KMS-11 (cell line): ENCODE results near the gene EFR3B.

Experiments used
- H2AFZ ChIP-seq: fragments of 200-600 bp; sonication (generic); 2 replicates; pipeline ENCODE4 v1.6.1; 2016; ENCODE audit warnings: antibody characterized with exemption, mixed run types, low read depth
- H3K27ac ChIP-seq: fragments of 200-600 bp; sonication (generic); 2 replicates; pipeline ENCODE4 v1.6.1; 2016; ENCODE audit warnings: mild to moderate bottlenecking, mixed run types
- H3K27me3 ChIP-seq: fragments of 200-600 bp; sonication (generic); 2 replicates; pipeline ENCODE4 v1.6.1; 2017; ENCODE audit warnings: mild to moderate bottlenecking, low read depth, mixed run types, moderate library complexity; ENCODE audit not compliant: insufficient read depth
- H3K36me3 ChIP-seq: fragments of 200-600 bp; sonication (generic); 2 replicates; pipeline ENCODE4 v1.6.1; 2017; ENCODE audit warnings: mild to moderate bottlenecking, mixed run types; ENCODE audit not compliant: insufficient read depth
- H3K4me1 ChIP-seq: fragments of 200-600 bp; sonication (generic); 2 replicates; pipeline ENCODE4 v1.6.1; 2016; ENCODE audit warnings: mild to moderate bottlenecking, low read depth, mixed run types; ENCODE audit not compliant: poor library complexity, severe bottlenecking
- H3K4me2 ChIP-seq: fragments of 200-600 bp; sonication (generic); 2 replicates; pipeline ENCODE4 v1.7.0; 2016; ENCODE audit warnings: mild to moderate bottlenecking, mixed run types
- H3K4me3 ChIP-seq: fragments of 200-600 bp; sonication (generic); IDR thresholded peaks from 2 replicates; pipeline ENCODE4 v1.6.1; 2017; ENCODE audit warnings: low read depth, low read length, mixed read lengths; ENCODE audit not compliant: insufficient read depth
- H3K79me2 ChIP-seq: fragments of 200-600 bp; sonication (generic); 2 replicates; pipeline ENCODE4 v1.6.1; 2016; ENCODE audit warnings: low read depth, mixed run types; ENCODE audit not compliant: insufficient read depth
- H3K9ac ChIP-seq: fragments of 200-600 bp; sonication (generic); 2 replicates; pipeline ENCODE4 v1.6.1; 2016; ENCODE audit warnings: mild to moderate bottlenecking, mixed run types
- H4K20me1 ChIP-seq: fragments of 200-600 bp; sonication (generic); 2 replicates; pipeline ENCODE4 v1.6.1; 2016; ENCODE audit warnings: mild to moderate bottlenecking, mixed run types; ENCODE audit not compliant: insufficient read depth
- TF ChIP-seq, protein P1 (sequence below): fragments of 200-600 bp; sonication (generic); conservative IDR thresholded peaks from 2 replicates; pipeline ENCODE4 v1.6.1; 2017; ENCODE audit warnings: low read depth, mild to moderate bottlenecking, antibody characterized with exemption, low read length, moderate library complexity, mixed read lengths

Gene EFR3B

DNA sequence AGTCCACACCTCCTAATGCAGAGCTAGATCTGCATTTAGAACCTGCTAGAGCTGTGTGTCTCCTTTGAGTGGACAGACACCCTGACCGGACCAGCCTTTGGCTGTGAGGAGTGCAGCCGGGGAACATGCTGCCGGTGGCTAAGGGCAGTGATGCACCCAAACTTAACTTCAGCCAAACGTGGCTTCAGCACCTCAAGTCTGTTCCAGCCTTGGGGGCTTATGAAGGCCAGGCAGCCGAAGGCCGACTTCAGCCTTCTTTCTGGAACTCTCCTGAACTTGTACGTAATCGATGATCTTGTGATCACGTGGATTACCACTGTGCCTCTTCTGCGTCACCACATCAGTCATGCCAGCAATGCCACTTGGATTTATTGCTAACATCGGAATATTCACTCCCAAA lies 77.4 kb downstream of the EFR3B start:
- H3K4me2 ChIP-seq = no peak overlapping the region
- no peak overlapping the region for H3K27ac ChIP-seq
- no peaks in the 10 kb centered on the region for H4K20me1 ChIP-seq
- no peak overlapping the region for H2AFZ ChIP-seq
- TF ChIP-seq, protein P1, sequence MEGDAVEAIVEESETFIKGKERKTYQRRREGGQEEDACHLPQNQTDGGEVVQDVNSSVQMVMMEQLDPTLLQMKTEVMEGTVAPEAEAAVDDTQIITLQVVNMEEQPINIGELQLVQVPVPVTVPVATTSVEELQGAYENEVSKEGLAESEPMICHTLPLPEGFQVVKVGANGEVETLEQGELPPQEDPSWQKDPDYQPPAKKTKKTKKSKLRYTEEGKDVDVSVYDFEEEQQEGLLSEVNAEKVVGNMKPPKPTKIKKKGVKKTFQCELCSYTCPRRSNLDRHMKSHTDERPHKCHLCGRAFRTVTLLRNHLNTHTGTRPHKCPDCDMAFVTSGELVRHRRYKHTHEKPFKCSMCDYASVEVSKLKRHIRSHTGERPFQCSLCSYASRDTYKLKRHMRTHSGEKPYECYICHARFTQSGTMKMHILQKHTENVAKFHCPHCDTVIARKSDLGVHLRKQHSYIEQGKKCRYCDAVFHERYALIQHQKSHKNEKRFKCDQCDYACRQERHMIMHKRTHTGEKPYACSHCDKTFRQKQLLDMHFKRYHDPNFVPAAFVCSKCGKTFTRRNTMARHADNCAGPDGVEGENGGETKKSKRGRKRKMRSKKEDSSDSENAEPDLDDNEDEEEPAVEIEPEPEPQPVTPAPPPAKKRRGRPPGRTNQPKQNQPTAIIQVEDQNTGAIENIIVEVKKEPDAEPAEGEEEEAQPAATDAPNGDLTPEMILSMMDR = no peak
- no peaks in the 10 kb centered on the region for H3K4me1 ChIP-seq
- no peak overlapping the region for H3K4me3 ChIP-seq
- no peaks in the 10 kb centered on the region for H3K36me3 ChIP-seq
- H3K79me2 ChIP-seq = no peaks in the 10 kb centered on the region
- H3K27me3 ChIP-seq = no peaks in the 10 kb centered on the region
- H3K9ac ChIP-seq = no peak overlapping the region

DNA sequence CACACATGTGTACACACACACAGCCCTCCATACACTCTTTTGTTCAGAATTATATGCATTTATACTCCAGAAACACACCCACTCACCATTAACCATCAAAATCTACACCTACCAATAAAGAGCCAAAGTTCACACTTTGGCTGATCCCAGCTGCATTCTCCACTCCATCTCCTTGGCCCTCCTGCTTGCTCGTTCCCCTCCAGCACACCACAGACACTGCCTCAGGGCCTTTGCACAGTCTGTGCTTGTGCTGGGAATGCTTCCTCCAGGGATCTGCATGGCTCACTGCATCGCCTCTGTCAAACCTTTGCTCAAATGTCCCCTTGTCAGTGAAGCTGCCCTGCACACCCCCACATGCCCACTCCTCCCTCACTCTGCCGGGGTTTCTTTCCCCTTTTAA lies 80.5 kb downstream of the EFR3B start:
- Histone ChIP-seq H3K27ac (no peak overlapping the region), H3K4me1 (no peaks in the 10 kb centered on the region), H3K36me3 (no peaks in the 10 kb centered on the region), H3K27me3 (no peaks in the 10 kb centered on the region), H3K4me2 (no peak overlapping the region), H2AFZ (no peak overlapping the region), H3K79me2 (no peaks in the 10 kb centered on the region), H3K9ac (no peak overlapping the region), H3K4me3 (no peak overlapping the region), H4K20me1 (no peaks in the 10 kb centered on the region)
- TF ChIP-seq, protein P1 = no peak

DNA sequence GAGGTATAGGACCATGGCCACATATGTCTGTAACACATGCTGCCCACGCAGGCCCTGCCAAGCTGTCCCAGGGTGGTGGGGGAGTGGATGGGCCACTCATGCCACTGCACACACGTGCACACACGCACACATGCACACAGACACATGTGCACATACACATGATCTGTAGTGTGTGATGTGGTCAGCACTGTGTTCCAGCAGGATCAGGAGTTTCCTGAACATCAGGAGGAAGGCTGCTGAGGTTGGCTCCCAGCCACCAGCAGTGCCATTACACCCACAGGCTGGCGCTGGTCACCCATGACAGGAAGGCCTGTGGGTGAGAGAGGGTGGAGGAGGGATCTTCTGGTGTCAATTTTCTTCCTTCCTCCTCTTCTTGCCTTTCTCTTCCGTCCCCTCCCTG lies 81.8 kb downstream of the EFR3B start:
- TF ChIP-seq, protein P1 = no peak
- H3K9ac ChIP-seq = no peak overlapping the region
- no peaks in the 10 kb centered on the region for H3K79me2 ChIP-seq
- no peaks in the 10 kb centered on the region for H3K36me3 ChIP-seq
- no peaks in the 10 kb centered on the region for H4K20me1 ChIP-seq
- H3K4me2 ChIP-seq = no peak overlapping the region
- no peak overlapping the region for H3K4me3 ChIP-seq
- no peaks in the 10 kb centered on the region for H3K4me1 ChIP-seq
- H3K27me3 ChIP-seq = no peaks in the 10 kb centered on the region
- no peak overlapping the region for H2AFZ ChIP-seq
- no peak overlapping the region for H3K27ac ChIP-seq

DNA sequence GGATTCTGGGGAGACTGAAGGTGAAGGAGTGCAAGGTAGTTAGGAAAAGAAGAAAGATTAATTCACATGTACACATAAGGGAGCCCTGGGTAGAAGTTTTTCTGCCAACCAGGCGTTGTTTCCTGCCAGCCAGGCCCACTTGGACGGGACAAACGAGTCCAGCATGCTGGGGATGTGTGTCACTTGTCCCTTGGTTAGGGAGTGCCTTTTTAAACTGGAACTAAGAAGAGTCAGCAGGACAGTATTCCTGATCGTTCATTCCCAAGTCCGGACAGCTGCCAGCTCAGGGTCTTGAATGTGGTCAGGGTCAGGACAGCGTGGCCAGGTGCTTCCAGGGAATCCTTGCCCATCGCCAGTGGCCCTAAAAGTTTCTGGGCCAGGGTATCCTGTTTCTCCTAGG lies 83.3 kb downstream of the EFR3B start:
- no peak overlapping the region for H3K4me3 ChIP-seq
- H3K27me3 ChIP-seq = no peaks in the 10 kb centered on the region
- H3K9ac ChIP-seq = no peak overlapping the region
- H3K79me2 ChIP-seq = no peaks in the 10 kb centered on the region
- no peak overlapping the region for H3K27ac ChIP-seq
- peaks cover 3% of the 10 kb centered on the region for H3K4me1 ChIP-seq
- H4K20me1 ChIP-seq = no peaks in the 10 kb centered on the region
- TF ChIP-seq, protein P1 = no peak
- H3K4me2 ChIP-seq = no peak overlapping the region
- H3K36me3 ChIP-seq = no peaks in the 10 kb centered on the region
- no peak overlapping the region for H2AFZ ChIP-seq
